Neural cell (in vitro differentiated cells): ENCODE results near the gene CRYBA4.

Experiments
- EP300 ChIP-seq: fragments of 450-650 bp; conservative IDR thresholded peaks from 2 replicates; pipeline ENCODE4 v1.6.1; 2014; ENCODE audit warnings: antibody characterized with exemption, mild to moderate bottlenecking, moderate library complexity; ENCODE audit not compliant: poor library complexity, severe bottlenecking
- EZH2 ChIP-seq: fragments of 200-600, 300-800 bp; shearing (Covaris generic), sonication (generic); IDR thresholded peaks from 2 replicates; pipeline ENCODE4 v1.6.1; 2014; ENCODE audit warnings: antibody characterized with exemption, low read length, borderline replicate concordance, mild to moderate bottlenecking; ENCODE audit not compliant: insufficient read depth, poor library complexity, severe bottlenecking
- RAD21 ChIP-seq: fragments of 450-650 bp; conservative IDR thresholded peaks from 2 replicates; pipeline ENCODE4 v1.6.1; 2014; ENCODE audit warnings: antibody characterized with exemption, mild to moderate bottlenecking, moderate library complexity
- TAF1 ChIP-seq: IDR thresholded peaks from 2 replicates; pipeline ENCODE4 v1.6.1; 2012; ENCODE audit warnings: low read depth
- TF ChIP-seq, protein P1 (sequence below): fragments of 450-650 bp; IDR thresholded peaks from 2 replicates; pipeline ENCODE4 v1.5.1; 2014; ENCODE audit warnings: antibody characterized with exemption, mild to moderate bottlenecking, moderate library complexity; ENCODE audit not compliant: poor library complexity, severe bottlenecking

GRCh38 chr22:26581026-26581425 is 40.7 kb upstream of the CRYBA4 start:
- TF ChIP-seq, protein P1, sequence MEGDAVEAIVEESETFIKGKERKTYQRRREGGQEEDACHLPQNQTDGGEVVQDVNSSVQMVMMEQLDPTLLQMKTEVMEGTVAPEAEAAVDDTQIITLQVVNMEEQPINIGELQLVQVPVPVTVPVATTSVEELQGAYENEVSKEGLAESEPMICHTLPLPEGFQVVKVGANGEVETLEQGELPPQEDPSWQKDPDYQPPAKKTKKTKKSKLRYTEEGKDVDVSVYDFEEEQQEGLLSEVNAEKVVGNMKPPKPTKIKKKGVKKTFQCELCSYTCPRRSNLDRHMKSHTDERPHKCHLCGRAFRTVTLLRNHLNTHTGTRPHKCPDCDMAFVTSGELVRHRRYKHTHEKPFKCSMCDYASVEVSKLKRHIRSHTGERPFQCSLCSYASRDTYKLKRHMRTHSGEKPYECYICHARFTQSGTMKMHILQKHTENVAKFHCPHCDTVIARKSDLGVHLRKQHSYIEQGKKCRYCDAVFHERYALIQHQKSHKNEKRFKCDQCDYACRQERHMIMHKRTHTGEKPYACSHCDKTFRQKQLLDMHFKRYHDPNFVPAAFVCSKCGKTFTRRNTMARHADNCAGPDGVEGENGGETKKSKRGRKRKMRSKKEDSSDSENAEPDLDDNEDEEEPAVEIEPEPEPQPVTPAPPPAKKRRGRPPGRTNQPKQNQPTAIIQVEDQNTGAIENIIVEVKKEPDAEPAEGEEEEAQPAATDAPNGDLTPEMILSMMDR: no peak
- TF ChIP-seq EZH2 (no peak), EP300 (no peak), TAF1 (no peak), RAD21 (no peak)
